IPS-15b (cell line): Measurements from ENCODE around the gene SLC1A4.
"Not testable (repeated sequence)": the region's sequence is repeated elsewhere in the genome, so short reads cannot be mapped to it uniquely, and the experiment has no call there.

Experiments used
- H3K27me3 ChIP-seq: one replicate; pipeline ENCODE4 v1.6.1; 2013; ENCODE audit warnings: low read length; ENCODE audit not compliant: control insufficient read depth, insufficient read depth
- H3K36me3 ChIP-seq: one replicate; pipeline ENCODE4 v1.6.1; 2013; ENCODE audit warnings: low read length; ENCODE audit not compliant: control insufficient read depth, insufficient read depth
- H3K4me1 ChIP-seq: one replicate; pipeline ENCODE4 v1.6.1; 2013; ENCODE audit warnings: mild to moderate bottlenecking, low read length; ENCODE audit not compliant: control insufficient read depth, insufficient read depth
- H3K4me3 ChIP-seq: one replicate; pipeline ENCODE4 v1.5.1; 2013; ENCODE audit warnings: low read depth, low read length
- H3K9ac ChIP-seq: one replicate; pipeline ENCODE4 v1.6.1; 2013; ENCODE audit warnings: low read depth, mild to moderate bottlenecking, low read length
- H3K9me3 ChIP-seq: one replicate; pipeline ENCODE4 v1.6.1; 2013; ENCODE audit warnings: mild to moderate bottlenecking, low read length; ENCODE audit not compliant: control insufficient read depth, insufficient read depth

The SLC1A4 gene

DNA sequence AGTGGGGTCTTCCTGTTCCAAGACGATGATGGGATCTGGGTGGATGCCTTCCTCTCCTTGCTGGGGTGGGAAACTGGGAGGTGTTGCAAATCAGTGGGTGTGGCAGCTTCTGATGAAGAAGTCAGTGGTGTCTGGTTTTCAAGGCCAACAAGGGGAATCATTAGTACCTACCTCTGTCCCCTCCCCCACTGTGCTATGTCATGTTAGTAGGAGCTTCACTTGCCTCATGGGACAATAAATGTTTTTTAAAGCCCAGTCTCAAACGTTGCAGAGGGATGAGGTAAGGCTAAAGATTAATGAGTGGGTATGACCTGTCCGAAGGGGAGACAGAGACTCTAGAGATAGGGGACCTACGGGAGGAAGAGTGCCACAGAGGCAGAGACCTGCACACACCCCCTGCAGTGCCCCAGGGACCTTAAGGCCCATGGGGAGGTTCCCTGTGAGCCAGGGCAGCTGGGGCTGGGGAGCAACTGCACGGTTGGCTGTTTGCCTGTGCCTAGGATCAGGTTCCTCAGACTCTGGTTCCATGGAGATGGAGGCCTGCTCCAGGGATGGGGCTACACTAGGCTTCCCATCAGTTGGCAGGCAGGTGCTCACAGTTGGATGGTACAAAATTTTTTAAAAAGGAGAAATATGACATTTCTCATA lies 37.8 kb upstream of the SLC1A4 start:
- Histone ChIP-seq H3K4me3 (no peak overlapping the region), H3K9ac (no peak overlapping the region), H3K4me1 (peaks cover 9% of the 10 kb centered on the region), H3K27me3 (no peaks in the 10 kb centered on the region), H3K36me3 (no peaks in the 10 kb centered on the region), H3K9me3 (no peaks in the 10 kb centered on the region)

DNA sequence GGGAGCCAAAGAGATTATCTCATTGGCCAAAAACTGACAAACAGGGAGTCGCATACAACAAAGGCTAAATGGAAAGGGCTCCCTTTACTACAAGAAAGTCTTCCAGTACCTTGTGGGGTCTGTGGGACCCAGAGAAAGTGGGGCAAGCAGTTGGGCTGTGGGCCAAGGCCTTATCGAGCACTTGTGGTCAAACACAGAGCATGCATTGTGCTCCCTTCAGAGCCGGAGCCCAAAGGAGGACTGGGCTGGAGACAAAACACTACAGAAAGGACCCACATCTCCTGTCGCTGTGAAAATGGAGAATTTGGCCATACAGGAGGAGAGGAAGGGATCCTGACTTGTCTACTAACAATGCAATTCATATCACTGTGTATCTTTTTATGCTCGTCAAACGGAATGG lies 37.1 kb upstream of the SLC1A4 start:
- Histone ChIP-seq H3K9ac (no peak overlapping the region), H3K9me3 (no peaks in the 10 kb centered on the region), H3K4me1 (peaks cover 5% of the 10 kb centered on the region), H3K36me3 (no peaks in the 10 kb centered on the region), H3K4me3 (no peak overlapping the region), H3K27me3 (no peaks in the 10 kb centered on the region)

DNA sequence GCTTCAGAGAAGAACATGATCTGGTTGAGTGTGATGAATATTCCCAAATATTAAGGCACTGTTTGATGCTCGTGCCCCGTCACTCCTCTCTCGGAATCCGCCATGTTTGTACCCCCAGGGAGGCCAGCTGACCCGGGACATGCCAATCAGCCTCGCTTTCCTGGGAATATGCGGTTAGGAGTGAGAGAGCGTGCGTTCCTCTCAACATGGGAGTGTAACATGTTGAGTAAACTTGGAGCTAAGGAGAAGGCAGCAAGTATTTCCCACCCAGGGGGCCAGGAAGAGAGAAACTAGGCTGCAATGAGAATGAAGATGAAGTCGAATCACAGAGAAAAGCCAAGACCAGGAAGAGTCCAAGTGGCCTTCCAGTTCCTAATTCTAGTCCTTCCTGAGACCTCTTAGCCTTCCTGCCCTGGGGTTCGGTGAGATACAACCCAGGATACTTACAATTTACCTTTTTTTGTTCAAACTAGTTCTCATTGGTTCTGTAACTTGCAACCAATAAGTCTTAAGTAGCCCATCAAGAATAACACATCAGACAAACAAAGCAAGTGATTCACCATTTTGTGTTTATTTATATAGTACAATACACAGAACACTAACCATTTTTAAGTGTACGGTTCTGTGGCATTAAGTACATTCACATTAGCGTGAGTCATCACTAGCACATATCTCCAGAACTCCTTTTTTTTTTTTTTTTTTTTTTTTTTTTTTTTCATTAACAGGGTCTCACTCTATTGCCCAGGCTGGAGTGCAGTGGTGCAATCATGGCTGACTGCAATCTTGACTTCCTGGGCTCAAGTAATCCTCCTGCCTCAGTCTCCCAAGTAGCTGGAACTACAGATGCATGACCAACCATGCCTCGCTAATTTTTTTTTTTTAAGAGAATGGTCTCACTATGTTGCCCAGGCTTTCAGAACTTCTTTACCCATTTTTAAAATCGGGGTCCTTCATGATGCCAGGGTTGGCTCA lies 36.4 kb upstream of the SLC1A4 start:
- Histone ChIP-seq H3K27me3 (no peaks in the 10 kb centered on the region), H3K9me3 (no peaks in the 10 kb centered on the region), H3K4me1 (peaks cover 5% of the 10 kb centered on the region), H3K9ac (no peak overlapping the region), H3K4me3 (no peak overlapping the region), H3K36me3 (no peaks in the 10 kb centered on the region)

DNA sequence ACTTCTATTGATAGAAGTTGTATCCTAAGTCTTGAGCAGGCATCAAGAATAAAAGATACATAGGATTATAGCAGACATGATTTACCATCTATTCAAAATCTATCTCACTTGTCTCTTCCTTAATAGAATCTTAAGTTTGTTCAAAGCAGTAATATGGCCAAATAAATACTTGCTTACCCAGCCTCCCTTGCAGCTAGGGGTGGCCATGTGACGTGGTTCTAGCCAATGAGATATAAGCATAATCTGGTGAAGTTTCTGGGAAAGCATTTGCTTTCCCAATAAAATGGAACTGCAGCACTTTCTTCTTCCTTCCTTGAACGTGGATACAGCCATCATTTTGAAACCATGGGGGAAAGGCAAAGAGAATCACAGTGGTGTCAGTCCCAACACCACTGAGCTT lies 33.7 kb upstream of the SLC1A4 start:
- H3K4me1 ChIP-seq = peaks cover 1% of the 10 kb centered on the region
- H3K9ac ChIP-seq = no peak overlapping the region
- H3K27me3 ChIP-seq = no peaks in the 10 kb centered on the region
- no peak overlapping the region for H3K4me3 ChIP-seq
- H3K36me3 ChIP-seq = no peaks in the 10 kb centered on the region
- H3K9me3 ChIP-seq = no peaks in the 10 kb centered on the region

DNA sequence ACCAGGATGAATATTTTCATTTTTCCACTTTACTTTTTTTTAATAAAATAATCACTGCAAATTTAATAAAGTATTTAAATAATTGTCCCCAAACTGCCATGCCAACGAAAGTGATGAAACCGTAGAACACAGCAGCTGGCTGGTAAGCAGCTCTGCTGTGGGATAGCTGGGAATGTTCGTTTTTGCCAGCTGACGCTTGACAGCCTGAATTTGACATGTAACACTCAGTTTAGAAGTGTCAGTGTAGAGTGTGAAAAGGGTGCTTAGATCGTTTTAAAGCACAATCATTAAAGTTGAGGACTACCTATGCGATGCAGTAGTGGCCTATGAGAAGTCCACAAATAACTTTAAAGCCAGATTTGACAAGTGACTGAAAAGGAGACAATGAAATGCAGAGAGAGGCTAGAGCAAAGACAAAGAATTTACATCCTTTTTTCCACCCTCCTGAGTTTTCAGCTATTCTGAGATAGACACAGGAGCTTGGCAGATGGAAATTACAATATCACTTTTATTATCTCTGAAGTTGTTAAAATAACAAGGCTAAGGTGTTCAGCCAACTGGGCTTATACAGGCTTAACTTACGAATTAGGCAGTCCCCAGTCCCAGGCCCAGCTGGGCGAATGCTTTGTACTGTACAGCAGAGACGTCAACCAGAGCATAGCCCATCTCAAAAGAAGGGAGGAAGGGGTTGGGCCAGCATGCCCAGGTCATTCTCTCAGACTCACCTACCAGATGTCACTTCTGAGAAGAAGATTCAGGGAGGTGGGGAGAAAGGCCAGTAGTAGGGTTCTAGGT lies 31.9 kb upstream of the SLC1A4 start:
- no peaks in the 10 kb centered on the region for H3K4me1 ChIP-seq
- no peak overlapping the region for H3K9ac ChIP-seq
- H3K27me3 ChIP-seq = no peaks in the 10 kb centered on the region
- H3K36me3 ChIP-seq = no peaks in the 10 kb centered on the region
- no peak overlapping the region for H3K4me3 ChIP-seq
- no peaks in the 10 kb centered on the region for H3K9me3 ChIP-seq

DNA sequence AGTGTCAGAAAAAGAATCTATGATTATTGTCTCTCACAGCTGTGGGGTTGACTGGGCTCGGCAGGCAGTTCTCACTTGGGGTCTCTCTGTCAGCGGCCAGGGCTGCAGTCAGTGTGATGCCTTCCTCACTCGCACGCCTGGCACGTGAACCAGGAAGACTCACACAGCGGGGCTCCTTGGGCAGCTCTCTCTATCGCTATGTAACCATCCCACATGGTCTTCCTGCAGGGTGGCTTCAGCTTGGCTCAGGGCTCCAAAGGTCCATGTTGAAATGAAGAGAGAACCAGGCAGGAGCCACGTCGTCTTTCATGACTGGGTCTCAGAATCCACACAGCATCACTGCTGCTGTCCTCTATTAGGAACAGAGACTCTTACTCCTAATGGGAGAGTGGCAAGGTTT lies 30.6 kb upstream of the SLC1A4 start:
- Histone ChIP-seq H3K36me3 (no peaks in the 10 kb centered on the region), H3K9me3 (no peaks in the 10 kb centered on the region), H3K4me1 (no peaks in the 10 kb centered on the region), H3K9ac (no peak overlapping the region), H3K4me3 (no peak overlapping the region), H3K27me3 (no peaks in the 10 kb centered on the region)

GRCh38 chr2:64960819-64961218 lies 28.4 kb upstream of the SLC1A4 start:
- Histone ChIP-seq H3K9me3 (no peaks in the 10 kb centered on the region), H3K36me3 (no peaks in the 10 kb centered on the region), H3K27me3 (no peaks in the 10 kb centered on the region), H3K4me3 (no peak overlapping the region), H3K9ac (no peak overlapping the region), H3K4me1 (no peaks in the 10 kb centered on the region)

GRCh38 chr2:64963138-64963537 lies 26.1 kb upstream of the SLC1A4 start:
- H3K4me3 ChIP-seq, H3K27me3 ChIP-seq, H3K9me3 ChIP-seq, H3K4me1 ChIP-seq, H3K36me3 ChIP-seq, H3K9ac ChIP-seq: not testable (repeated sequence)

DNA sequence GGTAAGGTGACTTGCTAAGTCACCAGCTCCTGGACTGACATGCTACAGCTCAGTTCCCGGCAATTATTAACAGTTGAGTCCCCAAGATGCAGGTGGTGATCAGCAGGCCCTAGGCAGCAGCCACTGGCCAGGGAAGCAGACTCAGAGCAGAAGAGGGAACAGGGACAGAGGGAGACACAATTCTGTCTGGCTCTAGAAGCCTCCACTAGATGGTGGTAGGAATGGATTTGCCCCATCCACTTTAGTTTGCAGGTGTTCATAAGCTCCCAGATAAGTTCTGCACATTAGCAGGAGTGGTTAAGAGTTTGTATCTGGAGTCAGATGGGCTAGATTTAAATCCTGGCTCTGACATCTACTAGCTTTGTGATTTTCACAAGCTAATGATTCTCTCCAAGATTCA lies 25.5 kb upstream of the SLC1A4 start:
- H3K4me1 ChIP-seq = no peaks in the 10 kb centered on the region
- no peaks in the 10 kb centered on the region for H3K36me3 ChIP-seq
- no peaks in the 10 kb centered on the region for H3K9me3 ChIP-seq
- H3K27me3 ChIP-seq = no peaks in the 10 kb centered on the region
- H3K9ac ChIP-seq = no peak overlapping the region
- no peak overlapping the region for H3K4me3 ChIP-seq

GRCh38 chr2:64966017-64966416 lies 23.2 kb upstream of the SLC1A4 start:
- Histone ChIP-seq H3K9me3 (no peaks in the 10 kb centered on the region), H3K27me3 (no peaks in the 10 kb centered on the region), H3K36me3 (no peaks in the 10 kb centered on the region), H3K4me1 (no peaks in the 10 kb centered on the region), H3K4me3 (no peak overlapping the region), H3K9ac (no peak overlapping the region)

DNA sequence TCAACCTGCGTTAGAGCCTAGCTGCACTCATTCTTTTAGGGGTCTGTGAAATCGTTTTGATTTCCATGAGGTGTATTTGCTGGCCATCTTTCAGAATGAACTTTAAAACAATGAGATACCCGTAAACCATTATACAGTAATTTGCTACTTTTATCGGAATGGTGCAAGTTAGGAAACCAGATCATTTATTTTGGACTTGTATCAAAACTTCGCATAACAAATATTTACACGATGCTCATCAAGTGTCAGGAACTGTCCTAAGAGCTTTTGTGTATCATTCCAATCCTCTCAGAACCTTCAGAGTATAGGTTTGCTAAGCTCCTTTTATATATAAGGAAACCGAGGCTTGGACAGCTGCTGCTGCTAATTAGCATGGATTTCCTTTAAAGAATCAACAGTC lies 22.4 kb upstream of the SLC1A4 start:
- no peak overlapping the region for H3K9ac ChIP-seq
- H3K9me3 ChIP-seq = no peaks in the 10 kb centered on the region
- H3K4me3 ChIP-seq = no peak overlapping the region
- no peaks in the 10 kb centered on the region for H3K4me1 ChIP-seq
- H3K36me3 ChIP-seq = no peaks in the 10 kb centered on the region
- H3K27me3 ChIP-seq = no peaks in the 10 kb centered on the region
